Uterus (tissue), 4 donors: ENCODE results near the gene GPR158. TPM values are rescaled to one million over a fixed set of nuclear protein-coding genes. Genes with fewer than 3 reads are reported as not detected.

Source experiments
- DNase-seq, 2 donors: peaks; one replicate each; pipeline ENCODE4 v3.0.0-alpha.2; 2019 to 2020
- H3K27ac ChIP-seq, 2 donors: fragments of 200-600 bp; sonication (generic); 1 replicate in 1 of 2; 2 replicates in 1 of 2; pipeline ENCODE4 v1.5.1; 2016 to 2018
- H3K27me3 ChIP-seq, 2 donors: fragments of 200-600 bp; sonication (generic); one replicate each; pipeline ENCODE4 v1.5.1; 2018 to 2019; ENCODE audit warnings: control low read depth in 1 of 2
- H3K36me3 ChIP-seq, 2 donors: fragments of 200-600 bp; sonication (generic); one replicate each; pipeline ENCODE4 v1.5.1; 2019; ENCODE audit warnings: control low read depth in 1 of 2
- H3K4me1 ChIP-seq, 2 donors: fragments of 200-600 bp; sonication (generic); one replicate each; pipeline ENCODE4 v1.5.1; 2018 to 2019; ENCODE audit warnings: control low read depth in 1 of 2
- H3K4me3 ChIP-seq, 2 donors: fragments of 200-600 bp; sonication (generic); 1 replicate in 1 of 2; 2 replicates in 1 of 2; pipeline ENCODE4 v1.5.1; 2018 to 2019; ENCODE audit warnings: mild to moderate bottlenecking in 1 of 2
- H3K9me3 ChIP-seq, 2 donors: fragments of 200-600 bp; sonication (generic); one replicate each; pipeline ENCODE4 v1.5.1; 2019; ENCODE audit warnings: control low read depth in 1 of 2
- CTCF ChIP-seq, 4 experiments: fragments of 200-600 bp in 2 of 4; fragments of 450-650 bp in 2 of 4; sonication (generic) in 2 of 4; IDR thresholded peaks; one replicate each; pipeline ENCODE4 v1.5.1; 2016 to 2019; ENCODE audit warnings: antibody characterized with exemption in 4 of 4, mild to moderate bottlenecking in 2 of 4, moderate library complexity in 1 of 4
- POLR2A ChIP-seq, 2 donors: fragments of 450-650 bp; IDR thresholded peaks; one replicate each; pipeline ENCODE4 v1.6.1; 2016; ENCODE audit warnings: antibody characterized with exemption in 2 of 2, mild to moderate bottlenecking in 1 of 2, moderate library complexity in 1 of 2
- intact Hi-C: fragments of 100-400 bp; cut with DNase I; formaldehyde crosslinking; loops from one replicate; pipeline ENCODE4 v1.15.1; 2023; ENCODE audit warnings: low total_unique reads
- total RNA-seq, 4 donors: library from RNA; depleted of rRNA in 3 of 4; stranded (reverse); fragments of >200 nt in 3 of 4; gene quantifications; one replicate each; pipeline versions ENCODE4 v1.1.0 to v1.2.4, GENCODE V29; 2014 to 2023
- donor health status: DM: yes; HTN: yes; CAD: no.

GPR158 gene
- total RNA-seq, 4 donors from 2014 or later, result 0.07 TPM; not detected in 3

GRCh38 chr10:25175527-25176420 is 973 bp downstream of the GPR158 start:
- intact Hi-C loops, result no loop called here
- Histone ChIP-seq H3K36me3 (no peaks in the 10 kb centered on the region), H3K4me3 (no peak overlapping the region), H3K9me3 (no peaks in the 10 kb centered on the region), H3K27me3 (peaks cover 4 to 32% of the 10 kb centered on the region in 2 donors), H3K27ac (no peak overlapping the region), H3K4me1 (peaks cover 0 to 5% of the 10 kb centered on the region in 2 donors)
- TF ChIP-seq CTCF (IDR thresholded peaks at IDR 0.05), result no peak
- TF ChIP-seq POLR2A (IDR thresholded peaks at IDR 0.05), result no peak
- no peak for DNase-seq

- intact Hi-C loops, result no loop called here
- TF ChIP-seq POLR2A (IDR thresholded peaks at IDR 0.05) (no peak), CTCF (IDR thresholded peaks at IDR 0.05) (no peak)
- H3K27me3 ChIP-seq, result peaks cover 4 to 32% of the 10 kb centered on the region in 2 donors
- no peak overlapping the region for H3K4me3 ChIP-seq
- no peak for DNase-seq
- peaks cover 0 to 5% of the 10 kb centered on the region in 2 donors for H3K4me1 ChIP-seq
- no peak overlapping the region for H3K27ac ChIP-seq
- no peaks in the 10 kb centered on the region for H3K9me3 ChIP-seq
- no peaks in the 10 kb centered on the region for H3K36me3 ChIP-seq
Observed at GRCh38 chr10:25176421-25176968, 1.7 kb downstream of the GPR158 start.

- Histone ChIP-seq H3K4me3 (no peak overlapping the region), H3K36me3 (no peaks in the 10 kb centered on the region), H3K9me3 (no peaks in the 10 kb centered on the region), H3K27me3 (peaks cover 4 to 32% of the 10 kb centered on the region in 2 donors), H3K4me1 (peaks cover 0 to 5% of the 10 kb centered on the region in 2 donors), H3K27ac (no peak overlapping the region)
- TF ChIP-seq CTCF (IDR thresholded peaks at IDR 0.05), result no peak
- no peak for TF ChIP-seq POLR2A (IDR thresholded peaks at IDR 0.05)
- DNase-seq, result no peak
- intact Hi-C loops, result no loop called here
Observed at GRCh38 chr10:25177093-25177753, 2.4 kb downstream of the GPR158 start.

- Histone ChIP-seq H3K36me3 (no peaks in the 10 kb centered on the region), H3K4me1 (peaks cover 0 to 5% of the 10 kb centered on the region in 2 donors), H3K4me3 (no peak overlapping the region), H3K27me3 (peaks cover 4 to 32% of the 10 kb centered on the region in 2 donors), H3K27ac (no peak overlapping the region), H3K9me3 (no peaks in the 10 kb centered on the region)
- DNase-seq, result no peak
- intact Hi-C loops, result no loop called here
- TF ChIP-seq POLR2A (IDR thresholded peaks at IDR 0.05), result no peak
- no peak for TF ChIP-seq CTCF (IDR thresholded peaks at IDR 0.05)
Observed at GRCh38 chr10:25177754-25178135, 2.9 kb downstream of the GPR158 start.

GRCh38 chr10:25178411-25178810 is 3.6 kb downstream of the GPR158 start:
- DNase-seq, result no peak
- intact Hi-C loops, result no loop called here
- peaks cover 4 to 32% of the 10 kb centered on the region in 2 donors for H3K27me3 ChIP-seq
- no peaks in the 10 kb centered on the region for H3K9me3 ChIP-seq
- no peaks in the 10 kb centered on the region for H3K36me3 ChIP-seq
- H3K27ac ChIP-seq, result no peak overlapping the region
- H3K4me1 ChIP-seq, result peaks cover 0 to 5% of the 10 kb centered on the region in 2 donors
- H3K4me3 ChIP-seq, result no peak overlapping the region
- TF ChIP-seq CTCF (IDR thresholded peaks at IDR 0.05), result no peak
- no peak for TF ChIP-seq POLR2A (IDR thresholded peaks at IDR 0.05)
